HepG2 (cell line): ENCODE measurements around the gene MIF4GD. TPM values are rescaled to one million over a fixed set of nuclear protein-coding genes. Genes with fewer than 3 reads are reported as not detected.

Experiments used
- GFI1 ChIP-seq: sonication (generic); formaldehyde crosslinking; IDR thresholded peaks from 2 replicates; pipeline ENCODE4 v1.5.0; 2020; ENCODE audit warnings: missing genetic modification reagents, mild to moderate bottlenecking, borderline replicate concordance
- HINFP ChIP-seq: sonication (generic); formaldehyde crosslinking; IDR thresholded peaks from 2 replicates; pipeline ENCODE4 v1.4.0; 2020; ENCODE audit warnings: low read depth, mild to moderate bottlenecking, missing genetic modification reagents
- HMGXB4 ChIP-seq, 2 experiments: sonication (generic) in 1 of 2; formaldehyde crosslinking in 1 of 2; IDR thresholded peaks; 2 replicates each; pipeline versions ENCODE4 v1.4.0 to v1.6.1; 2018 to 2020; ENCODE audit warnings: missing genetic modification reagents in 2 of 2, borderline replicate concordance in 1 of 2, low read depth in 1 of 2, mild to moderate bottlenecking in 1 of 2, missing biosample characterization in 1 of 2
- KDM4B ChIP-seq: sonication (generic); formaldehyde crosslinking; IDR thresholded peaks from 2 replicates; pipeline ENCODE4 v1.4.0; 2020; ENCODE audit warnings: missing genetic modification reagents
- KIAA2018 ChIP-seq: sonication (generic); formaldehyde crosslinking; IDR thresholded peaks from 2 replicates; pipeline ENCODE4 v1.5.0; 2020; ENCODE audit warnings: mild to moderate bottlenecking, missing genetic modification reagents, borderline replicate concordance
- RAD21 ChIP-seq: fragments of 450-650 bp; formaldehyde crosslinking; IDR thresholded peaks from 2 replicates; pipeline ENCODE4 v1.5.0; 2020; ENCODE audit warnings: mild to moderate bottlenecking
- SKI ChIP-seq: fragments of 450-650 bp; IDR thresholded peaks from one replicate; pipeline ENCODE4 v1.6.1; 2018; ENCODE audit warnings: mild to moderate bottlenecking; ENCODE audit not compliant: partially characterized antibody
- U2AF1 ChIP-seq: fragments of 200-400 bp; formaldehyde crosslinking; optimal IDR thresholded peaks from 2 replicates; pipeline ENCODE3; 2017; ENCODE audit warnings: mild to moderate bottlenecking, low read depth, low read length
- ZNF276 ChIP-seq: sonication (generic); formaldehyde crosslinking; IDR thresholded peaks from 2 replicates; pipeline ENCODE4 v1.4.0; 2020; ENCODE audit warnings: mild to moderate bottlenecking, low read depth, missing genetic modification reagents
- ZUFSP ChIP-seq: sonication (generic); formaldehyde crosslinking; IDR thresholded peaks from 2 replicates; pipeline ENCODE4 v1.9.0; 2021; ENCODE audit warnings: missing genetic modification reagents, mild to moderate bottlenecking, borderline replicate concordance
- polyA plus RNA-seq, 8 experiments: library from polyadenylated mRNA; depleted of rRNA in 3 of 8; stranded (reverse) in 7 of 8; unstranded in 1 of 8; fragments of >200 nt; fragmentation: Illumina TruSeq in 4 of 8; extraction: Trizol in 4 of 8; gene quantifications; 2 replicates each; pipeline versions ENCODE4 v1.2.1 to v1.2.3, GENCODE V29; 2011 to 2016; ENCODE audit warnings: low read depth in 4 of 8, missing spikeins in 1 of 8, mixed read lengths in 1 of 8; ENCODE audit not compliant: insufficient read depth in 1 of 8
- total RNA-seq, 5 experiments: library from RNA; depleted of rRNA; stranded (reverse); fragments of >200 nt; fragmentation: Illumina TruSeq; extraction: Trizol; gene quantifications; 2 replicates each; pipeline ENCODE4 v1.2.3, GENCODE V29; 2016; ENCODE audit warnings: low read depth in 1 of 5

Gene MIF4GD
- total and polyA plus RNA-seq, 2 of the 13 experiments (the other 11 are each of a cell fraction or from before 2014, with no cell fraction given), result 14.0 to 28.0 TPM

- TF ChIP-seq HMGXB4 (CRISPR knock-in tag; IDR thresholded peaks at IDR 0.05; ENCODE audit: borderline replicate concordance in 1 of 2, low read depth in 1 of 2), result peak; percentile 54 to 79; a peak in 3 of 4 replicates
- no peak for TF ChIP-seq U2AF1
- TF ChIP-seq ZUFSP (CRISPR knock-in tag), result no peak
- TF ChIP-seq ZNF276 (CRISPR knock-in tag), result no peak
- TF ChIP-seq RAD21 (CRISPR knock-in tag), result peak; percentile 51; the same call in 1 of the 2 replicates
- peak; percentile 41 for TF ChIP-seq SKI
- peak; percentile 57; the same call in 1 of the 2 replicates for TF ChIP-seq KDM4B
- peak; percentile 98 for TF ChIP-seq GFI1 (CRISPR knock-in tag)
- 0 out of 2 replicates have a peak, but pooled peaks have one; percentile 51 for TF ChIP-seq KIAA2018
- TF ChIP-seq HINFP (CRISPR knock-in tag), result 0 out of 2 replicates have a peak, but pooled peaks have one; percentile 53
Measured at GRCh38 chr17:75295201-75296158, 24.4 kb upstream of the MIF4GD start (continued).
